GM15510 (cell line): ENCODE results near the gene MRRF.

Experiments
- POLR2A ChIP-seq: IDR thresholded peaks from 3 replicates; pipeline ENCODE4 v1.6.1; 2011; ENCODE audit warnings: borderline replicate concordance; ENCODE audit not compliant: insufficient read length; ENCODE audit errors: extremely low read depth

The MRRF gene

DNA sequence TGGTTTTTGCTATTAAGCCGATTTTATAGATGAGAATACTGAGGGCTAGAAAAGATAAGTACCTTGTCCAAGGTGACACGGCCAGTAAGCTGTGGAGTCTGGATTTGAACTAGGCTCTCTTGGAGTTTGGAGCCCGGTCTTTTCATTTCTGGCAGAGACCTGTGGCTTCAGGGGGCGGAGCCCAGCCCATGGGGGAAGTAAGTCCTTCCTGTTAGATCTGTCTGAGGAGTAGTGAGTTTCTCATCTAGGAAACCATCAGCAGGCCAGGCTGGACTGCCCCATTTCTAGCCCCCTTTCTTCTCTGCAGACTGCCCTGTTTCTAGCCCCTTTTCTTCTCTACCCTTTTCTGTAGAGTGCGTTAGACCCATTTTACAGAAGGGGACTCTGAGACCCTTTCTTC is 105.6 kb downstream of the MRRF start:
- TF ChIP-seq POLR2A: no peak

DNA sequence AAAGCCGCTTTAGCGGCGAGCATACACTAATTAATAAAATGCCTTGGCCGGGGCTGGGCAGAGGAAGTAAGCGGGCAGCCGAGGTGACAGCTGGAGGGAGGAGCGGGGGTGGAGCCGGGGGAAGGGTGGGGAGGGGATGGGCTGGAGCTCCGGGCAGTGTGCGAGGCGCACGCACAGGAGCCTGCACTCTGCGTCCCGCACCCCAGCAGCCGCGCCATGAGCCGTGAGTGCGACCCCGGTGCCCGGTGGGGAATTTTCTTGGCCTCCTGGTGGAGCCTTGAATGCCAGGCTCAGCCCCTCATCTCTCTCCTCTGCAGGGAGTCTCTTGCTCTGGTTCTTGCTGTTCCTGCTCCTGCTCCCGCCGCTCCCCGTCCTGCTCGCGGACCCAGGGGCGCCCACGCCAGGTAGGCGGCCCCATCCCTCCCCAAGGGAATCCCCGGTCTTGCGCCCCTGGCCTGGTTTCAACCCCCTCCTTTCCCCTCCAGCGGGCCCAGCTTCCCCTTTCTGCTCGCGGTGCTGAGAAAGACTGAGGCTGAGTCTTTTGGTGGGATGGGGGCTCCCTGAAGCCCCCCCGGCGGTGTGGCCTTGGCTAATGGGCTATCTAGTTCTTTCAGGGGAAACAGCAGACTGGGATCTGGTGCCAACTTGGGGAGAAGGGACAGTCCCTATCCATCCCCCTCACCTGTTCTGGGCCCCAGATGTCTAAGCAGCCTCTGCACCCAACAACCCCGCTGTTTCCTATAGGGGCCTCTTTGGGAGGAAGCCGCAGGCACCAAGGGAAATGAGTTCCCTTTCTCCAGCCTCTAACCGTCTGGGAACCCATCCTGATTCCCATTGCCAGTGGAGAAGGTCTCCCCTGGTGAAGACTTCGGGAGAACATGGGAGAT is 106.4 kb downstream of the MRRF start, which contains the start of gene PTGS1:
Gene PTGS1 (plus strand): TSS at position 156 of the 887 bp plus-strand sequence. CDS start 61 bp downstream, at position 217.
- peak; percentile 25 for TF ChIP-seq POLR2A

DNA sequence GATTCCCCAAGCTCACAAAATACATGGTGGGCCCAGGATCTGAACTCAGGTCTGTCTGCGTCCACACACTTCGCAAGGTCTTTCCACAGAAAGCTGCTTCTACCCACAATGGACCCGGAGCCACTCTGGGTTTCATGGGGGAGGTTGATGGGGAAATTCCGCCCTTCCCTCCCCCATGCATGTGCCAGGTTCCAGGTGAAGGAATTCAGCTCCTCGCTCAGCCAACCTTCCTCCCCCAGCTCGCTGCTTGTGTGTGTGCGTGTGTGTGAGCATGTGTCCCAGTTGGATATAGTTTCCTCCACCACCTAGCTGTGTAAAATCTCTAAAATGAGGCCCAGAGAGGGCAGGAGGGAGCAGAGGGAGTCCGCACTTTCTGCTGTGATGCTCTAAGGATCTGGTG is 107.2 kb downstream of the MRRF start:
- TF ChIP-seq POLR2A: no peak

DNA sequence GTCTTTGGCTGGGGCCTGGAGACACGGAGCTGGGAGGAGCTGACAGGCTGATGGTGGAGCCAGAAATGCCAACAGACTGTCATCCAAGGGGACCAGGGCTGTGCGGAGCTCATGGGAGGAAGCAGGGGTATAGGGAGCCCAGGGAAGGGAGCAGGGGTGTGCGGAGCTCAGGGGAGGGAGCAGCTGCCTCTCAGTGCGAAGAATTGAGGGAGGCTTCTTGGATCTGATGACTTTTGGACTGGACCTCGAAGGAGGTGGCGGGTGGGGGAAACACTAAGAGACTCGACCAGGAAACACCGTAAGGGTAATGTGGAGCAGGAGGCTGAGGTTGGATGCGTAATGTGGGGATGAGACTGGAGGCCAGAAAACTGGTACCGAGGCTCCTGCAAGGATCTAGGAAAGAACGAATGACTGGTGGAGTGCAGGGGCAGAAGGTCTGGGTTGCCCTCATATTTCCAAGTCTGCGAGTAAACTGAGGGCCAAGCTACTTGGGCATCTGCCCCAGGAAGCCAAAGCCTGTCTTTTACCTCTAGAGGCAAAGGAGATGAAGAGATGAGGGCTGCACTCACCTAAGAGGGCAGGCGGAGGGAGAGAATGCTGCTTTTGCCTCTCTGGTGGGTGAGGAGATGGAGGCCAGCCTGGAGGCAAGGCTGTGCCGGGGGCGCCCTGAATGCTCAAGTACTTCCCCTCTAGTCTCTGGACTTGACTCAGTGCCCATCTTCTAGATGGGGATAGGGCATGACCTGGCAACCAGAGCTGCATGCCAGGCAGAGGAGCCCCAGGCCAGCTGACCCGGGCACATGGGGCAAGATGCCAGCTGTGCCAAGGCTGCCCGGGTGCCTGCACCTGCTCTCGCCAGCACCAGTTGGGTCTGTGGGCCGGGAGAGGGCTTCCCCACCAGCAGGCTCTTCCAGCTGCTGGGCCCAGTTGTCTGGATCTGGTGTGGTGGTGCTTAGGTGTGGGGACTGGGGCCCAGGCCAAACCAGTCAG is 108.5 kb downstream of the MRRF start:
- TF ChIP-seq POLR2A: no peak

DNA sequence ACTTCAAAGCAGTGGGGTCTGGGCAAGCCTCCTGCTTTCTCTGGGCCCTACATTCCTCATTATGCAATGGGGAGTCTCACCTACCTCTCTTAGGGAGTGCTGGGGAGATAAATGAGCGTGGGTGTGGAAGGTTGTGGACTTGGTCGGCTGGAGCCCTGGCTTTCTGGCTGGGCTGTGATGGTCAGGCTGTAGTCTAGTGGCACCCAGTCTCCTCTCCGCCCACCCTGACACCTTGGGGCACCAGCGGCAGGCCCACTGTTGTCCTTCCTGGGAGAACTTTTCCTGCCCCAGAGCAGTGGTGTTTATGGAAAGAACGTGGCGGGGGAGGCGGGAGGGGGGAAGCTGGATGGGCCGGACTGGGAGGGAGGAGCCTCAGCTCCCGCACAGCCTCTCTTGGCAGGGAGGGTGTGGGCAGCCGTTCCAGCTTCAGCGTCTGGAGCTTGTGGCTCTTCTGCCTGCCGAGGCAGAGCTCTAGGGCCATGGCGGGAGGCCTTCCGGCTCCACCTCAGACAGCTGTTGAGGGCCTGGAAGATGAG is 110.3 kb downstream of the MRRF start:
- no peak for TF ChIP-seq POLR2A

DNA sequence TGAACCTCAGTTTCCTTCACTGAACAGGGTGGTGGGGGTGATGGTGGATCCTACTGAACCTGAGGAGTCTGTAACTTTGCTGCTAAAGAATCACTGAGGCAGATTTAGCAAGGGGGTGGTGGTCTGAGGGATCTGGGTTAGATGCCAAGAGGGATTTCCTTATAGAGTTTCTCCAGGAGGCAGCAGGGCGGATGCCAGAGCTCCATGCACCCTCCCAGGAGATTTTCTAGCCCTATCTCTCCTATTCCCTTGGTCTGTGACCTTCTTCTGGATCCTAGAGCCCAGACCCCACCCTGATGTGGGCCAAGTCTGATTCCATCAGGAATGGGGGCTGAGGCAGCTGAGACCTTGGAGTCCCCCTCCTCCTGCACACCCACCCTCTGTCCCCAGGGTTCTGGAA is 112.1 kb downstream of the MRRF start:
- TF ChIP-seq POLR2A: no peak

DNA sequence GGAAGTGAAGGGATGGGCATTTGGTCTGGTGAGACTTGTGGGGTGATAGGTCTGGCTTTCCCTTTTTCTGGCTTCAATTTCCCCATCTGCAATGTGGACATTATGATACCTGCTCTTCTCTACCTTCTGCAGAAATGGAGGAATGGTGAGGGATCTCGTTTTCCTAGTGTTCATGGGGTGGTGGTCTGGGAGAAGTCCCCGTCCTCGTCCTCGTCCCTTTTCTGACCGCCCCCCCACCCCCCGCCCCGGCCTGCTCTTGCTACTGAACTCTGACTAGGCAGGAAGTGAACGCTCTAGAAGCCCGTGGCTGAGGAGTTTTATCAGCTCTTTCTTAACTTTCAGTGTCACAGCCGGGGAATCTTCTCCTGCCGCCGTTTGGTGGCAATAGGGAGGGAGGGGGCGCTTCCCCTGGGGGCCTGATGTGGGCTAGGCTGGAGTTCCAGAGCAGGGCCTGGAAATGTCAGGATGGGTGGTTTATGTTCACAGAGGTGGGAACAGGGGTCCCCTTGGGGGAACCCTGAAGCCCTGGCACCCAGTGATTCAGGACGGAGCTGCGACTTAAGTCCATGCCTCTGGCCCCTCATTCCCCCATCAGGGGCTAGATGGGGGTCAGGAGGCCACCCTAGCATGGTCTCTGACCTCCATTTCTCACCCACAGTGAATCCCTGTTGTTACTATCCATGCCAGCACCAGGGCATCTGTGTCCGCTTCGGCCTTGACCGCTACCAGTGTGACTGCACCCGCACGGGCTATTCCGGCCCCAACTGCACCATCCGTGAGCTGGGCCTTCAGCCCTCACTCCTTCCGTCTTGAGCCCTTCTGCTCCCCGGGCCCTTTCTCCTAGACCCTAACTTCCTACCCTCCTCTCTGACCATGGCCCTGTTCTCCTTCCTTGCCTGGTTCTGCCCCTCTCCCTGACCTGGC is 112.8 kb downstream of the MRRF start:
- no peak for TF ChIP-seq POLR2A

DNA sequence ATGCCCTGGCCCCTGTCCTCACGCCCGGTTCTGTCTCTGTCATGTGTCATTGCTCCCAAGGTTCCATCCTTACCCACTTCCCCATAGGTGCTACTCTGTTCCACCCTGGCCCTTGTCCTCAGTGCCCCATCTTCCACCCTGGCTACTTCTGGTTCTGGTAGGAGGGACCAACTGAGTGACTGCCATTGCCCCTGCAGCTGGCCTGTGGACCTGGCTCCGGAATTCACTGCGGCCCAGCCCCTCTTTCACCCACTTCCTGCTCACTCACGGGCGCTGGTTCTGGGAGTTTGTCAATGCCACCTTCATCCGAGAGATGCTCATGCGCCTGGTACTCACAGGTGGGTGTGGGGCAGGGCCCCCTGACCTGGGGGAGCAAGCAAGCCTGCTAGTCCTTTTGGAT is 113.6 kb downstream of the MRRF start:
- no peak for TF ChIP-seq POLR2A

DNA sequence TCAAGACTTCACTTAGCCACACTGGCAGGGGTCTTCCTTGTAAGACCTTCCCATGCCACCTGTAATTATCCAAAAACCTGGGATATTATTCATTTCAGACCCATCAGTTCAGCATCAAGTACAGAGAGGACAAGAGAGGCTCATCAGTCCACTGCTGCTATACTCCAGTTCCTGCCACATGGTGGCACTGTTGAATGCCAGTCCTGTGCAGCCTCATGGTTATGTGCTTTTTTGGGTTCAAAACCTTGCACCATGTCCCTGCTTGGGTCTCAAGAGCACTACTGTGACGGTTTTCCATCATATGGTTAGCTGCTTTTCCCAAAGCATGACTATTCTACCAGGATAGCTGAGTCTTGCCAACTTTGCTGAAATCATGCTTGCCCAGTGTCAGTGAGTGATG is 114.7 kb downstream of the MRRF start:
- no peak for TF ChIP-seq POLR2A

DNA sequence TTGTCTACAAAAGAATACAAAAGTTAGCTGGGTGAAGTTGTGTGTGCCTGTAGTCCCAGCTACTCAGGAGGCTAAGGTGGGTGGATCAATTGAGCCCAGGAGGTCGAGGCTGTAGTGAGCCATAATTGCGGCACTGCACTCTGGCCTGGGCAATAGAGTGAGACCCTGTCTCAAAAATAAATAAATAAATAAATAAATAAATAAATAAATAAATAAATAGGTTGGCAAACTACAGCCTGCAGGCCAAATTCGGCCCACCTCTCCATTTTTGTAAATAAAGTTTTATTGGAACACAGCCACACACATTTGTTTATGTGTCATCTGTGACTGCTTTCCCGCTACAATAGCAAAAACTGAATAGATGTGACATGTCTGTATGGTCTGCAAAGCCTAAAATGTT is 115.6 kb downstream of the MRRF start:
- no peak for TF ChIP-seq POLR2A
